Endothelial cell of umbilical vein (primary cell): Measurements from ENCODE around the gene AGXT. TPM values are rescaled to one million over a fixed set of nuclear protein-coding genes. Genes with fewer than 3 reads are reported as not detected.

ENCODE experiments used
- BruUV-seq: library from RNA; stranded (reverse); fragments of 400-500 nt; replicated peaks from 2 replicates; lab custom pipeline; 2021; lab: Mats Ljungman, UMichigan
- CTCF ChIA-PET: fragments of 300-600, 350-600 bp; sonication (Branson Sonifier 250); formaldehyde crosslinking; loops from one replicate; lab custom pipeline; 2021; ENCODE audit warnings: antibody characterized with exemption, inconsistent platforms; lab: Charles Lee
- POLR2A ChIA-PET: fragments of 300-600, 350-600 bp; sonication (Branson Sonifier 250); formaldehyde crosslinking; loops from one replicate; lab custom pipeline; 2021; ENCODE audit warnings: antibody characterized with exemption, inconsistent platforms; lab: Charles Lee
- DNase-seq: peaks from one replicate; pipeline ENCODE4 v3.0.0-alpha.2; 2011; ENCODE audit warnings: low read depth, low spot score
- FAIRE-seq: peaks from 2 replicates; lab custom pipeline; 2011; peaks lifted over from hg19 to GRCh38; lab: Jason Lieb, UNC
- H2AFZ ChIP-seq: 2 replicates; pipeline ENCODE4 v1.6.0; 2012; ENCODE audit warnings: low read depth, low read length, control low read depth, inconsistent platforms
- H3K27ac ChIP-seq: 2 replicates; pipeline ENCODE4 v1.5.1; 2011; ENCODE audit warnings: low read depth, mild to moderate bottlenecking, control low read depth, low read length, moderate library complexity; ENCODE audit not compliant: insufficient read depth
- H3K27me3 ChIP-seq, 2 experiments: 2 replicates each; pipeline versions ENCODE4 v1.6.0 to v1.6.1; 2011; ENCODE audit warnings: low read length in 2 of 2, mixed read lengths in 1 of 2; ENCODE audit not compliant: control insufficient read depth in 2 of 2, insufficient read depth in 2 of 2
- H3K36me3 ChIP-seq, 2 experiments: 2 replicates in 1 of 2; 3 replicates in 1 of 2; pipeline ENCODE4 v1.5.1; 2011; ENCODE audit warnings: low read length in 2 of 2, mild to moderate bottlenecking in 1 of 2, moderate library complexity in 1 of 2; ENCODE audit not compliant: control insufficient read depth in 2 of 2, insufficient read depth in 2 of 2; ENCODE audit errors: extremely low read depth in 1 of 2
- H3K4me1 ChIP-seq: 3 replicates; pipeline ENCODE4 v1.5.1; 2011; ENCODE audit warnings: mild to moderate bottlenecking, low read length; ENCODE audit not compliant: control insufficient read depth, insufficient read depth; ENCODE audit errors: extremely low read depth
- H3K4me2 ChIP-seq: 2 replicates; pipeline ENCODE4 v1.6.1; 2011; ENCODE audit warnings: low read length, control low read depth, mixed read lengths; ENCODE audit not compliant: insufficient read depth
- H3K4me3 ChIP-seq, 3 experiments: fragments of 200-600 bp in 1 of 3; sonication (generic), shearing (Covaris generic) in 1 of 3; replicated peaks in 1 of 3; 2 replicates each; pipeline ENCODE4 v1.5.1; 2011 to 2016; ENCODE audit warnings: control low read depth in 3 of 3, low read length in 3 of 3, mild to moderate bottlenecking in 2 of 3, inconsistent platforms in 1 of 3, low read depth in 1 of 3, moderate library complexity in 1 of 3; ENCODE audit not compliant: insufficient read depth in 1 of 3
- H3K79me2 ChIP-seq: 2 replicates; pipeline ENCODE4 v1.6.0; 2012; ENCODE audit warnings: low read length, inconsistent platforms; ENCODE audit not compliant: control insufficient read depth, insufficient read depth
- H3K9ac ChIP-seq: replicated peaks from 2 replicates; pipeline ENCODE3; 2011; ENCODE audit warnings: low read length, control low read depth; ENCODE audit not compliant: insufficient read depth; ENCODE audit errors: extremely low read depth
- H3K9me1 ChIP-seq: replicated peaks from 3 replicates; pipeline ENCODE4 v1.6.0; 2011; ENCODE audit warnings: mild to moderate bottlenecking, low read length; ENCODE audit not compliant: control insufficient read depth, insufficient read depth; ENCODE audit errors: extremely low read depth
- H3K9me3 ChIP-seq: replicated peaks from 2 replicates; pipeline ENCODE4 v1.5.1; 2012; ENCODE audit warnings: low read length, inconsistent platforms; ENCODE audit not compliant: control insufficient read depth, insufficient read depth
- H4K20me1 ChIP-seq: replicated peaks from 2 replicates; pipeline ENCODE3; 2011; ENCODE audit warnings: mild to moderate bottlenecking, low read length; ENCODE audit not compliant: control insufficient read depth, insufficient read depth; ENCODE audit errors: extremely low read depth
- EZH2 ChIP-seq: IDR thresholded peaks from 2 replicates; pipeline ENCODE4 v1.6.1; 2012; ENCODE audit warnings: borderline replicate concordance, low read depth, mild to moderate bottlenecking, moderate library complexity, low read length, inconsistent platforms; ENCODE audit not compliant: severe bottlenecking
- FOS ChIP-seq: IDR thresholded peaks from 2 replicates; pipeline ENCODE4 v1.6.1; 2011; ENCODE audit warnings: mild to moderate bottlenecking, low read length, moderate library complexity, borderline replicate concordance; ENCODE audit not compliant: insufficient read depth
- GATA2 ChIP-seq: IDR thresholded peaks from 2 replicates; pipeline ENCODE4 v1.7.0; 2011; ENCODE audit warnings: low read depth, mild to moderate bottlenecking, moderate library complexity, mixed read lengths, low read length; ENCODE audit not compliant: insufficient read length, insufficient read depth
- JUN ChIP-seq: IDR thresholded peaks from 2 replicates; pipeline ENCODE4 v1.6.1; 2011; ENCODE audit warnings: borderline replicate concordance, low read depth; ENCODE audit not compliant: insufficient read length, insufficient read depth
- MYC ChIP-seq: IDR thresholded peaks from one replicate; pipeline ENCODE4 v1.6.1; 2011; ENCODE audit warnings: mild to moderate bottlenecking, low read depth, low read length
- POLR2A ChIP-seq: IDR thresholded peaks from 2 replicates; pipeline ENCODE4 v1.6.1; 2012; ENCODE audit warnings: low read depth, mild to moderate bottlenecking, control low read depth, low read length
- POLR2AphosphoS5 ChIP-seq: IDR thresholded peaks from 2 replicates; pipeline ENCODE4 v1.6.1; 2012; ENCODE audit warnings: low read depth, mild to moderate bottlenecking, control low read depth, low read length, moderate library complexity; ENCODE audit not compliant: insufficient read depth
- dilution Hi-C: fragments of 300-500 bp; cut with MboI; formaldehyde crosslinking; loops from one replicate; pipeline ENCODE4 v1.15.0; 2019; ENCODE audit warnings: low sequenced_read_pairs; ENCODE audit not compliant: extremely low pct_ligation_motif_present
- intact Hi-C: fragments of 100-400 bp; cut with micrococcal nuclease; formaldehyde crosslinking; loops from one replicate; pipeline ENCODE4 v1.10.0; 2022
- polyA plus RNA-seq, 4 experiments: library from polyadenylated mRNA; depleted of rRNA in 3 of 4; stranded (reverse) in 3 of 4; unstranded in 1 of 4; fragments of >200 nt; gene quantifications; 2 replicates each; pipeline versions ENCODE4 v1.2.1 to v1.2.3, GENCODE V29; 2011 to 2012; ENCODE audit warnings: missing spikeins in 1 of 4
- total RNA-seq: library from RNA; stranded (reverse); gene quantifications from 2 replicates; pipeline ENCODE4 v1.2.3, GENCODE V29; 2021
- TF ChIP-seq, protein P1 (sequence below): IDR thresholded peaks from 2 replicates; pipeline ENCODE4 v1.6.1; 2011; ENCODE audit not compliant: insufficient read depth, insufficient read length
- TF ChIP-seq, protein P2 (sequence below), 2 donors: IDR thresholded peaks; 1 replicate in 1 of 2; 2 replicates in 1 of 2; pipeline ENCODE4 v1.5.1; 2011; ENCODE audit warnings: low read length in 2 of 2, mild to moderate bottlenecking in 2 of 2, moderate library complexity in 2 of 2, control low read depth in 1 of 2, inconsistent platforms in 1 of 2, low read depth in 1 of 2; ENCODE audit not compliant: insufficient read depth in 1 of 2; ENCODE audit errors: extremely low read depth in 1 of 2

AGXT gene
- total and polyA plus RNA-seq, 2 donors (not counting 3 experiments of a cell fraction or from before 2014, with no cell fraction given), result not detected

DNA sequence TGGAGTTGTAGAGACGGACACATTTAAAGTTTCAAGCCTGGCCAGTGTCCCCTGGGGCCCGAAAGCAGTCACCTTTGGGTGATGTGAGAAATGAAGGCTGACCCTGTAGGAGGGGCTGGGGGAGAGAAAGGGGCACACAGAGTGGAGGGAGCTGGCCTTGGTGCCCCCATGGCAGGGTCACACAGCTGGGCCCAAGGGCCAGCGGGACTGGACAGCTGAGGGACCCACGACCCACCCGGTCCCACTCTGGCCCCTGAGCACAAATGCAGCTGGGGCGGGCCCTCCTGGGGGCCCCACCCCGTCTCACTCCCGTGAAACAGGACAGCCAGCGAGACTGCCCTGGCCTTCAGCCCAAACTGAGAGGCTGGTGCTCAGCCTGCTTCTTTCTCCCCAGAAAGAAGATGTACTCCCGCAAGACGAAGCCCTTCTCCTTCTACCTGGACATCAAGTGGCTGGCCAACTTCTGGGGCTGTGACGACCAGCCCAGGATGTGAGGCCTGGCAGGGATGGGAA lies 6.1 kb downstream of the AGXT start:
- DNase-seq, result no peak
- intact Hi-C loops, result no loop called here
- TF ChIP-seq GATA2 (no peak), POLR2A (no peak), POLR2AphosphoS5 (no peak), JUN (no peak), MYC (no peak), FOS (no peak), EZH2 (no peak)
- TF ChIP-seq, protein P1, sequence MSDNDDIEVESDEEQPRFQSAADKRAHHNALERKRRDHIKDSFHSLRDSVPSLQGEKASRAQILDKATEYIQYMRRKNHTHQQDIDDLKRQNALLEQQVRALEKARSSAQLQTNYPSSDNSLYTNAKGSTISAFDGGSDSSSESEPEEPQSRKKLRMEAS, result no peak
- TF ChIP-seq, protein P2, sequence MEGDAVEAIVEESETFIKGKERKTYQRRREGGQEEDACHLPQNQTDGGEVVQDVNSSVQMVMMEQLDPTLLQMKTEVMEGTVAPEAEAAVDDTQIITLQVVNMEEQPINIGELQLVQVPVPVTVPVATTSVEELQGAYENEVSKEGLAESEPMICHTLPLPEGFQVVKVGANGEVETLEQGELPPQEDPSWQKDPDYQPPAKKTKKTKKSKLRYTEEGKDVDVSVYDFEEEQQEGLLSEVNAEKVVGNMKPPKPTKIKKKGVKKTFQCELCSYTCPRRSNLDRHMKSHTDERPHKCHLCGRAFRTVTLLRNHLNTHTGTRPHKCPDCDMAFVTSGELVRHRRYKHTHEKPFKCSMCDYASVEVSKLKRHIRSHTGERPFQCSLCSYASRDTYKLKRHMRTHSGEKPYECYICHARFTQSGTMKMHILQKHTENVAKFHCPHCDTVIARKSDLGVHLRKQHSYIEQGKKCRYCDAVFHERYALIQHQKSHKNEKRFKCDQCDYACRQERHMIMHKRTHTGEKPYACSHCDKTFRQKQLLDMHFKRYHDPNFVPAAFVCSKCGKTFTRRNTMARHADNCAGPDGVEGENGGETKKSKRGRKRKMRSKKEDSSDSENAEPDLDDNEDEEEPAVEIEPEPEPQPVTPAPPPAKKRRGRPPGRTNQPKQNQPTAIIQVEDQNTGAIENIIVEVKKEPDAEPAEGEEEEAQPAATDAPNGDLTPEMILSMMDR (IDR thresholded peaks at IDR 0.05; ENCODE audit: extremely low read depth in 1 of 2, insufficient read depth in 1 of 2, low read depth in 1 of 2, low read length in 2 of 2), result no peak
- dilution Hi-C loops, result no loop called here
- Histone ChIP-seq H3K9ac (no peak overlapping the region), H3K4me3 (no peak overlapping the region), H3K79me2 (no peaks in the 10 kb centered on the region), H3K27me3 (no peaks in the 10 kb centered on the region), H3K4me1 (no peaks in the 10 kb centered on the region), H2AFZ (no peak overlapping the region), H3K4me2 (no peak overlapping the region), H3K27ac (no peak overlapping the region), H3K36me3 (no peaks in the 10 kb centered on the region), H3K9me3 (no peaks in the 10 kb centered on the region), H3K9me1 (no peaks in the 10 kb centered on the region), H4K20me1 (no peaks in the 10 kb centered on the region)
- ChIA-PET CTCF (no interaction called here), POLR2A (no interaction called here)
- FAIRE-seq, result no peak
- BruUV-seq, result no TSS peak
